IPS-NIHi7 (cell line): Measurements from ENCODE around the gene RIC8A.

Experiments
- DNase-seq: peaks from one replicate; pipeline ENCODE4 v3.0.0; 2012; ENCODE audit warnings: mixed read lengths; ENCODE audit errors: extremely low spot score

RIC8A gene

DNA sequence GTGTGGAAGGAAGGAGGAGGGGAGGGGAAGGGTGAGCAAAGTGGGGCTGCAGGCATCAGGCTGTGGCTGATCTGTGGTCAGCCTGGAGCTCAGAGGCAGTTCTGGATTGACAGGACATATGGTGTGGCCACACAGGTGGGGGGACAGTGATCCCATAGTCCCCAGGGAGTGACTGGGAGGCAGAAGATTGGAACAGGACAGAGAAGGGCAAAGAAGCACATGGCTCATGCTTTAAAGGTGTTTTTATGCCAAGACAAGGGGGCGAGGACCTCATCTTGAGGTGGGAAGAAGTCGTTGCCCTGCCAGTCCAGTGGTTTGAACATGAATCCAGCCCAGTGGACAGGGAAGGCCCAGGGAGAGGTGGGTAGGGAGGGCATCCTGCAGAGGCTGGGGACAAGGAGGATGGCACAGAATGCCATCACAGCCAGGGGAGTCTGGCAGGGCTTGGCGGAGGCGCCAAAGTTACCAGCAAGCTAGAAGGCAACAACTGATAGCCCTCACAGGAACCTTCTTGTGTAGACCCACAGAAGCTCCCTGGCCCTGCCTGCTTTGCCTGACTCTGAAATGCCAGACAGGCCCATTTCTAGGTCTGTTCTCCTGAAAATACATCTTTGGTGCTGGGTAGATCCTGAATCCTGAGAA is 3.4 kb upstream of the RIC8A start:
- DNase-seq = no peak

DNA sequence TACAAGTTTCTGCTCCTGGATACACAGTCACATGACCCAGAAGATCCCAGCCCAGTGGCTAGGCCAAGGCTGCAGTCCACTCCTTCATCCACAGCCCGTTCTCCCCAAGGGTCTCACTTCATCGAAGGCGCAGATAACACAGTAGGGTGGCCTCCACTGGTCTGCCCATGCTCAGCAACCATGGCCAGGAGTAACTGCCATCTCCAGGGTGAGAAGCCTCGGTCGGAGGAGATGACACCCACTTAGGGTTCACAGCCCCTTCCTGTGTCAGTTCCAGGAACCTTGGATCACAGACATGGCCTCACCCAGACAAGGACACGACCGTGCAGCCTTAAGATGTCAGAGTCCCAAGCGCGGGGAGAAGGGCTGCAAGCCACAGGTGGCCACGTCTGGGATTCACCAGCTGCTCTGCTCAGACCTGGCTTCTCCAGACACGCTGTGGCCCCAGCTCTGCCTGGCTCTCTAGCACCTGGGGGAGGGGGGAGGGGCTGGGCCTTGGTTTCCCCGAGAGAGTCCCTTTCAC is 2.9 kb upstream of the RIC8A start:
- DNase-seq = no peak

DNA sequence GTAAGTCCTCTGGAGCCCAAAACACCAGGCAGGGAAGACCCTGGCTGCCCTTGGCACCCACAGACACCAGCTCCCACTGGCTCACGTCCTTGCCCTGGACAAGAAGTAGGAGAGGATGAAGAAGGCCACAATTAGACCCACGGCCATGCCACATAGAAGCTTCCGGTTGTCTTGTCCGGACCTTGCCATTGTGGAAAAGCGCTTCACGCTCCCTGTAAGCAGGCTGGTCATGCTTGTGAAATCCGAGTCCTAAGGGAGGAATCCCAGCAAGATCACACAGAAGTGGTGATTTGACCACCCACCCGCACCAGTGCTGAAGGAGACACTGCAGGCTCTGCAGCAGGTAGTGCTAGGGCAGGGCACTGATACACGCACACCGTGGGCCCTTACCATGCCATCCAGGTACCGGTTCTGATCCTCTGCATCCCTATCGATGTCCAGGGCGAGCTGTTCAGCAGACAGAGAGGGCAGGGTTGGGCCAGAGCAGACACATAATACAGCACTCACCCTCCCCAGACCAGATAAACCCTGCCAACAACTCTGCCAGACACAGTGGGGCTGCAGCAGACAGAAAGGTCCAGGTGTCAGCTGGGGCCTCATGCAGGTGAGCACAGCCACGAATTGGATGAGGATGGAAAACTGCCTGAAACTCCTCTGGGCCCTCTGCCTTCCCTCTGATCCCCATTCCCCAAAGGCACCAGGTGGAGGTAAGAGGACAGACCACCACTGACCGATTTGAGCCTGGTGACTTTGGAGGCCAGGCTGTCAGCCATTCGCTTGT is 2.1 kb upstream of the RIC8A start:
- DNase-seq = no peak

DNA sequence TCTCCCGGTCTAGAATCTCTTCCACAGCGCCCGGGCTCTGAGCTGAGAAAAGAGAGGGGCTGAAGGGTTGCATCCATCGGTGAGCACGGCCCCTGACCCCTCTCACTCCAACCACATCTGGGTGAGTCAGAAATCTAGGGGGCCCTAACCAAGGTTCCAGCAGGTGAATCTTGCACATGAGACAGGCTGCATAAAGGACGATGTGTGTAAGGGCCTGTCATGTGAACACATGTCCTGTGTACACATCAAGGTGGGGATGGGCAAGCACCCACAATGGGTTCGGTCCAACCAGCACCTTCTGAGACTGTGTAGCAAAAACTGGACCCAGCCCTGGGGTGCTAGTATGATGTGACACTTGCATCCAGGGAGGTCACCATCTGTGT is 1.5 kb upstream of the RIC8A start:
- no peak for DNase-seq

DNA sequence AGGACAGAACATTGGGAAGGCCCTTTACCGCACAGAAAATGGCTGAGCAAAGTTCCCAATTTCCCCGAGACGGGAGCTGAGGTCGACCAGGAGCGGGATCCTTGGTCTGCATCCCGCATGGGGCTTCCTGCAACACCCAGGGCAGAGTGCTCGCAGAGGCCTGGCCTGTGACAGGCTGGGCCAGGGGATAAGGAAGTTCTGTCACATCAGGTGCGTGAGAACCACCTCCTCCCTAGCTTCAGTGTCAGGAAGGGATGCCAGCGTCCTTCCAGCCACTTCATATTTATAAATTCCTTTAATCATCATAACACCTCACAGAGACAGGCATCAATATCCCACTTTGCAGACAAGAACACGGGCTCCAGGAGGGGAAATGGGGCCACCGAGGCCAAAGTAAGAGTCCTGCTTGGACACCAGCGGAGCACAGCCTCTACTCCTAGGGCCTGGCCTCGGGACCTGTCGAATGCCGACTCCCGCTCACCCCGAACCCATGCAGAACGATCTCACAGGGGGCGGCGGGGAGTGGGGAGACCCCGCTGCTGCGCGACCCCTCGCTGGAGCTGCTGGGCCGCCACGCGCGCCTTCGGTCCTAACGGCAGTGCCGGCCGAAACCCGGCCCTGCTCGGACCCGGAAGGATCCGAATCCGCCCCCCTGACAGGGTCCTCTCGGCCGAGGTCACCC is 841 bp upstream of the RIC8A start:
- no peak for DNase-seq

DNA sequence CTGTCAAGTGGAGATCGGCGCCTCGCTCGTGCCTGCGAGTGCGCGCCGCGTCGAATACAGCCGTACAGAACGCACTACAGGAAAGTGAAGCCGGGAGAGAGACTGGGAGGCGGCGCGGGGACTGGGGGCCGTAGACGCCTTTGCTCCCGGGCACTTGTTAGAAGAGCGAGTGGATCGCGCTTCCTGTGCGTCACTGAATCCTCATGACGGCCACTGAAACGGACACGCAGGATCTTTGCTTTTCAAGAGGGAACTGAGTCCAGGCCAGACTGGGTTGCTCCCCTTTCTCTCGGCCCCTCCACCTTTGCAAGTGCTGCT is 314 bp downstream of the RIC8A start:
- no peak for DNase-seq

DNA sequence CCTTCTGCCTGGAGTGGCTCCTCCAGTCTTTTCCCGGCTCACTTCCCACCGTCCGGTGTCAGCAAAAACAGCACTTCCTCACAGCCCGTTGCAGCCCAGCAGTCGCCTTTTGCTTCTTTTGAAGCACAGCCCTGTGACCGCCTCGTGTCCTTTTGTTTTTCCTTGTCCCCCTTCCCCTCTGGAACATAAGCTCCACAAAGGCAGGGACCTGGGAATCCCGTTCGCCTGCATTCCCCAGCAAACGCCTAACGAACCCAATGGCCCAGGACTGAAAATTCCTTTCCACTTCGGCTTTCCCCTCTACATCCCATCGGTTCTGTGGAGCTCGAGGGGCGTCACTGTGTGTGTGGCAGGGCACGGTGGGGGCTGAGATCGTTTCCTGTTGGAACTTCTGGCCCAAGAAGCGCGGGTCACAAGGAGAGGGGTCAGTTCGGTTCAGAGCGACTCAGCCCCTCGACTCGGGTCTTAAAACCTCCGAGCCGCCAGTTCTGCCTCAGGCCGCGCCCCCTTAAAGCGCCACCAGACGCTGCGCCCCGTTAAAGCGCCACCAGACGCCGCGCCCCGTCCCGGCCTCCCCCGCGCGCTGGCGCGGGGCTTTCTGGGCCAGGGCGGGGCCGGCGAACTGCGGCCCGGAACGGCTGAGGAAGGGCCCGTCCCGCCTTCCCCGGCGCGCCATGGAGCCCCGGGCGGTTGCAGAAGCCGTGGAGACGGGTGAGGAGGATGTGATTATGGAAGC is 841 bp downstream of the RIC8A start:
- peak; percentile 94 for DNase-seq

DNA sequence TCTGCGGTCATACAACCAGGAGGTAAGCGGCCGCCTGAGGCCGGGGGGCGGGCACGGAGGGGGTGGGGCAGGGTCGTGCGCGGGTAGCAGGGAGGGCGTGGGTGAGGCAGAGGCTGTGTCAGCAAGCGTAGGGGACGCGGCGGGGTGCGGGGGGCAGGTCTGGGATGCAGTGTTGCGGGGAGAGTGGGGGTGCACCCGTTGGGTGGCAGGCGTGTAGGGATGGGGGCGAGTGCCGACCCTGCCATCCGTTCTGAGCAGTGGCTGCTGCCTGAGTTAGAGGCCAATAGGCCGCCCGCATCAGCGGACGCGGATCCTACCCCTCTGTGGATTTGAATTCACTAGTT is 1.4 kb downstream of the RIC8A start:
- peak; percentile 38 for DNase-seq

DNA sequence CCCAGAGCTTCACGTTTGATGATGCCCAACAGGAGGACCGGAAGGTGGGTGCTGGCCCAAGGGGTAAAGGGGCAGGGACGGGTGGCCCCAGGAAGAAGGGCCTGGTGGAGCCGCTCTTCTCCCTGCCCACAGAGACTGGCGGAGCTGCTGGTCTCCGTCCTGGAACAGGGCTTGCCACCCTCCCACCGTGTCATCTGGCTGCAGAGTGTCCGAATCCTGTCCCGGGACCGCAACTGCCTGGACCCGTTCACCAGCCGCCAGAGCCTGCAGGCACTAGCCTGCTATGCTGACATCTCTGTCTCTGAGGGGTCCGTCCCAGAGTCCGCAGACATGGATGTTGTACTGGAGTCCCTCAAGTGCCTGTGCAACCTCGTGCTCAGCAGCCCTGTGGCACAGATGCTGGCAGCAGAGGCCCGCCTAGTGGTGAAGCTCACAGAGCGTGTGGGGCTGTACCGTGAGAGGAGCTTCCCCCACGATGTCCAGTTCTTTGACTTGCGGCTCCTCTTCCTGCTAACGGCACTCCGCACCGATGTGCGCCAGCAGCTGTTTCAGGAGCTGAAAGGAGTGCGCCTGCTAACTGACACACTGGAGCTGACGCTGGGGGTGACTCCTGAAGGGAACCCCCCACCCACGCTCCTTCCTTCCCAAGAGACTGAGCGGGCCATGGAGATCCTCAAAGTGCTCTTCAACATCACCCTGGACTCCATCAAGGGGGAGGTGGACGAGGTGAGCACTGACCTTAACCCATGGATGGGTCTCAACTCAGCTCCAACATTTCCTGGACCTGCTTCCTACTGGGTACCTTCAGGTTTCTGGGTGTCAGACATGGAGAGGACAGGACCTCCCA is 2.0 kb downstream of the RIC8A start:
- no peak for DNase-seq

DNA sequence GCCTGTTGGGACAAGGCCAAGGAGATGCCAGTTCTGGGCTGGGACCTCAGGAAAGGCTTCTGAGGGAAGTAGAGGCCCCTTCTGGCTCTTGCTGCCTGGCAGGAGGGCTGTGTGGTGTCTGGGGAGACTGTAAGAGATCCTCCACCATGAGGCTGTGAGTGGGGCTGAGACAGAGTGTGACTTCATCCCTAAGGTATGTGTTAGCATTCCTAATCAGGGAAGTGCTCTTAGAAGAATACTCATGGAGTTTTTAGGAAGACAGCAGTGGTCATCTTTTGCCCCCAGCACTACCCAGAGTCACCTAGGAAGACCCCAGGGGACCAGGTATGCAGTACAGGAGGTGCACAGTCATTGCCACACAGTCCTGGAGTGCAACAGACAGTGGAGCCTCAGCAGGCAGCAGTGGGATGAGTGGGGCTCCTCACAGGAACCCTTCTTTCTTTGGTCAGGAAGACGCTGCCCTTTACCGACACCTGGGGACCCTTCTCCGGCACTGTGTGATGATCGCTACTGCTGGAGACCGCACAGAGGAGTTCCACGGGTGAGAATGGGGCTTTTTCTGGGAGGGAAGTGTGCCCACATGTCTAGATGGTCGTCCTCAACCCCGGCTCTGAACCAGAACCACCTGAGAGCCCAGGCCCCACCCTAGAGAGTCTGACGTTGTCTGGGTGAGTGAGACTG is 2.8 kb downstream of the RIC8A start:
- DNase-seq = no peak

DNA sequence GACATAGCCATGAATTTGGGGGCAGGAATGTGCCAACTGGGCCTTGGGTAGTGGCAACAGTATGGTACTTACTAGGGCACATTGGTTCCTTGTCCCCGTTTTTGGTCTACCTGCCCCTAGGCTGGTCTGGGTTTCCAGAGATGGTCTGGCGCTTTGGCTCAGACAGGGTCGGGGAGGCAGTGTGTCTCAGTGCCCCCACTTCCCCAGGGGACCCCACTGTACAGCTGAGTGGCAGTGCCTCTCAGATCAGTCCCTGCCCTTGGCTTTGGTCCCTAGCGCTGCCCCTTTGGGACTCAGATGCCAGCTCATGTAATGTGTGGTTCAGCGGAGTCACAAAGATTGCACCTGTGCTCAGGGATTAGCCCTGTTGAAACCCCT is 3.3 kb downstream of the RIC8A start:
- DNase-seq = no peak

DNA sequence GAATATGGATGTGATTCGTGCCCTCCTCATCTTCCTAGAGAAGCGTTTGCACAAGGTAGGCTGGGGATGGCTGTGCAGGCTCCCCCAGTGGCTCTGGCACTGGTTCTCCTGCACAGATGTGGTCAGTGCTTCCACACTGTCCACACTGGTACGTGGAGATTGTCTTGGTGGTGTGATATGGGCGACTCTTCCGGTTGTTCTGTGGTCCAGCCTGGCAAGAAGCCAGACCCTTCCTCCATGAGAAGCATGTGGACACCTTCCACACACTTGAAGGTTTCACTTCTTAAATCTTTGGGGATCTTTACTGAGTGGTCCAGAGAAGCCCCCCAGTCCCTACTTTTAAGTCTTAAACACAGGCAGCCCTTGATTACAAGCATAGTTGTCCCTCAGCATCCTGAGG is 3.8 kb downstream of the RIC8A start:
- DNase-seq = no peak

DNA sequence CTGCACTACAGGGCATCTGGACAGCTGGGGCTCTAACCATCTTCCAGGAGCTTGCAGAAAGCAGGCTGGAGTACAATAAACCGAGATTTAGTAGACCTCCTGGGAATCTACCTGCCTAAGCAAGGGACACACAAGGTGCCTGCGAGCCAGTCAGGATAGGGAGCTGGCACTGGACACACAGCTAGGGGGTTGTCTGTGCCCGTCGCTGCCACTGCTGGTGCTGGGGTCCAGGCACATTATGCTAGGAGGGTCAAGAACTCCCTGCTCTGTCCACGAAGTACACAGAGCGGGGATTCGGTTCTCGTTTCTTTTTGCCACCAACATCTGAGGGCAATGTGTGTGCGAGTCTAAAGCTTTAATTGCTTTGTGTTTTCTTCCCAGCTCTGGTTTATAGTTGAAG is 4.2 kb downstream of the RIC8A start:
- DNase-seq = no peak

DNA sequence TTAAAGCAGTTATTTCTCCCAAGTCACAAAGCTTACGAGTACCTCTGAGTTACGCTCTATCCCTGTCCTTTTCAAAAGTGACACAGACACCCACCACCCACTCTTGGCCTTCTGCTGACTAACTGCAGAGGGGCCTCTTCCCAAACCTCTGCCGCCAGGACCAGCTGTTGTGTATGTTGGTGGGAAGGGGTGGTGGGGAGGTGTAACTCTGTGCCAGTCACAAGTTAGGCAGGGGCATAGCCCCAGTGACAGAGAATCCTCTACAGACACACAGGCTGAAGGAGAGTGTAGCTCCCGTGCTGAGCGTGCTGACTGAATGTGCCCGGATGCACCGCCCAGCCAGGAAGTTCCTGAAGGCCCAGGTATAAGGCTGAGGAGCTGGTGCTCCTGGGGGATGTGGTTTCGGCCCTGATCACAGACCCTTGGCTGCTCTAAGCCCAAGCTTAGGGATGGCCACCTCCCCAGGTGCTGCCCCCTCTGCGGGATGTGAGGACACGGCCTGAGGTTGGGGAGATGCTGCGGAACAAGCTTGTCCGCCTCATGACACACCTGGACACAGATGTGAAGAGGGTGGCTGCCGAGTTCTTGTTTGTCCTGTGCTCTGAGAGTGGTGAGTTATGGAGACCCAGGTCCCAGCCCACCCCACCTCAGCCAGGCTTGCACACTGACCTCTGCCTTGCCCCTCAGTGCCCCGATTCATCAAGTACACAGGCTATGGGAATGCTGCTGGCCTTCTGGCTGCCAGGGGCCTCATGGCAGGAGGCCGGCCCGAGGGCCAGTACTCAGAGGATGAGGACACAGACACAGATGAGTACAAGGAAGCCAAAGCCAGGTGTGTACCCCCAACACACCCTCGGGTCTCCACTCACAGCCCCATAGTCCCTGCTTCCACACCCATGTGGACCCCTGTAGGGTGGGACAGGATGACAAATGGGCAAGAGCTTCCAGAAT is 4.9 kb downstream of the RIC8A start:
- DNase-seq = no peak

DNA sequence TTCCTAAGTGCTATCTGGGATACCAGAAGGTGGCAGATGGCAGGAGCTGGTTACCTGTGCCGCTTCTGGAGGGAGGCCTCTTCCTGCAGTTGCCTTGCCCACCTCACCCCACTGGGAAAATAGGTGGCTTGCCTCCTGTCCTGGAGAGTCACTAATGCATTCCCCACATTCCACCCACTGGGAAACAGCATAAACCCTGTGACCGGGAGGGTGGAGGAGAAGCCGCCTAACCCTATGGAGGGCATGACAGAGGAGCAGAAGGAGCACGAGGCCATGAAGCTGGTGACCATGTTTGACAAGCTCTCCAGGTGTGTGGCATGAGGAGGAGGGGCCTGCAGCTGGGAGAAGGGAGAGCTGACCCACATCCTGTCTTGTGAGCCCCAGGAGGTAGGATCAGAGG is 5.6 kb downstream of the RIC8A start:
- DNase-seq = no peak

DNA sequence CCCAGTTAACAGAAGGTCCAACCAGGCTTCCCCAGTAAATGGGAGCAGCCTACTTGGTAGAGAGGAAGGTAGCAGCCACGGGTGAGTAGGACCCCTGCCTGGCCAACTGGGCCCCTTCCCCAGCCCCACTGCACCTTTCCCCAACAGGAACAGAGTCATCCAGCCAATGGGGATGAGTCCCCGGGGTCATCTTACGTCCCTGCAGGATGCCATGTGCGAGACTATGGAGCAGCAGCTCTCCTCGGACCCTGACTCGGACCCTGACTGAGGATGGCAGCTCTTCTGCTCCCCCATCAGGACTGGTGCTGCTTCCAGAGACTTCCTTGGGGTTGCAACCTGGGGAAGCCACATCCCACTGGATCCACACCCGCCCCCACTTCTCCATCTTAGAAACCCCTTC is 6.6 kb downstream of the RIC8A start:
- no peak for DNase-seq

DNA sequence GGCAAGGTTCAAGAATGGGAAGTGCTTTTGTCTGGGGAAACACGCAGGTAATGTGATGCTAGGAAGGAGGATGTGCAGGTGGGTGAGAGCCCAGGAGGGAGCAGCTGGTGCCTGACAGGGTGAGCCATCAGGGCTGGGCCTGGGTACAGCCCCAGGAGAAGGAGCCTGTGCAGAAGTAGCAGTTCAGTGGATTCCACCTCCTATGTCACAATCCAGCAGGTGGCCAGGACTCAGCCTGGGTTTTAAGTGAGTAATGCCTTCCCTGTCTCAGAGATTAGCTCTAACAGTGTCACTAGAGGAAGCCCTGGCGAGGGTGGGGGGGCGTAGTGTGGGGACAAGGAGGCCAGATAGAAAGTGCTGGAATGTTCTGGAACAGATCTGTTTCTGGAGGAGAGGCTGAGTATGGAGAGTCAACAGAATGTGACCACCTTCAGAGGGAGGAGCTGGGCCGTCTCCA is 8.1 kb downstream of the RIC8A start:
- DNase-seq = no peak

DNA sequence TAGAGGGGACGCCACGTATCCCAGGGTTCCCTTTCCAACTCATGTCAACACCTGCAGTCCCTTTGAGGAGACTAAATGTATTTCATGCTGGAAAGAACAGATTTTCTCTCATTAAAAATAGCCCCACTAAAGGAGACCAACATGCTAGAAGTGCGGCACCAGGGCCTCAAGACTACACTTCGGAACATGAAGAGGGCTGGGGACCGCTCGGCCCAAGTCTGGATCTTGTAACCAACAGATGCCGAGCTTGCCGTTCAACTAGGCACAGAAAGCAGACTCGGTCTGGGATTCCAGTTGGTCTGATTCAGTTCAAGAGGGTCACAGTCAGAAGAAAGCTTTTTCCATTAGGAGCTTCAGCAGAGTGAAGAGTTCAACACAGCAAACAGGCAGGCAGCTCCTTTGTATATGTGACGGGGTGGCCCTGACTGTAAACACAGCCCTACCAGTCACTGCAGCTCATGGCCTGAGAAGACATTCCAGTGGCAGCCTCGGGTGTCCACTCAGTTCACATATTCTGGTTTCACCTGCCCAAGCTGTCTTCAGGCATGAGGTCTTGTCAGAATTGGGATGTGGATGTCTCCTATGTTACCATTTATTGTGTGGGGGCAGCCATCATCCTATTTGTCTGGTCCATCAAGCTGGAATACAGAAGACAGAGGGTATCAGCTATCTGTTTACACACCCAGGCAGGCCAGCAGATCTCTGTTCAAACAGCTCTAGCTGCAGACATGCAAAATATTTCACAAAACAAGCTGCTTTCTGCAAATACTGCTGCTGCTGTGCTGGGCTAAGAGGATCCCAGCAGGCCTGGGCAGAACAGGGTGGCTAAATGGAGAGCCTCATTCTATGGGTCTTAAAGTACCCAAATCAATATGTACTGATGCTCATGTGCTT is 8.8 kb downstream of the RIC8A start:
- no peak for DNase-seq

DNA sequence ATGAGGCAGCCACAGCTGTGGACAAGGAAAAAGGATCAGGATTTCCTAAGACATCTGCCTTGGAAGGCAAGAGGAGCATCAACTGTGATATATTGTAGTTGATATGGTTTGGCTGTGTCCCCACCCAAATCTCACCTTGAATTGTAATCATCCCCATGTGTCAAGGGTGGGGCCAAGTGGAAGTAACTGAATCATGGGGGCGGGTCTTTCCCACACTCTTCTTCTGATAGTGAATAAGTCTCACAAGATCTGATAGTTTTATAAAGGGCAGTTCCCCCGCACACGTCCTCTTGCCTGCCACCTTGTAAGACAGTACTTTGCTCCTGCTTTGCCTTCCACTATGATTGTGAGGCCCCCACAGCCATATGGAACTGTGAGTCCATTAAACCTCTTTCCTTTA is 10.2 kb downstream of the RIC8A start:
- no peak for DNase-seq
